Mucosa of rectum (tissue), 2 donors: ENCODE measurements around the gene PLEKHG7.
"Not testable (repeated sequence)": the region's sequence is repeated elsewhere in the genome, so short reads cannot be mapped to it uniquely, and the experiment has no call there.

ENCODE experiments used
- H3K27ac ChIP-seq, 2 donors: one replicate each; pipeline ENCODE4 v1.7.0; 2013; ENCODE audit warnings: inconsistent platforms in 2 of 2, low read depth in 2 of 2, low read length in 2 of 2
- H3K27me3 ChIP-seq, 2 donors: one replicate each; pipeline ENCODE4 v1.7.0; 2013; ENCODE audit warnings: low read length in 2 of 2; ENCODE audit not compliant: control insufficient read depth in 2 of 2, insufficient read depth in 2 of 2
- H3K36me3 ChIP-seq, 2 donors: one replicate each; pipeline ENCODE4 v1.7.0; 2013; ENCODE audit warnings: low read length in 2 of 2; ENCODE audit not compliant: control insufficient read depth in 2 of 2, insufficient read depth in 2 of 2
- H3K4me1 ChIP-seq, 2 donors: one replicate each; pipeline ENCODE4 v1.7.0; 2013; ENCODE audit warnings: low read length in 2 of 2, mild to moderate bottlenecking in 1 of 2; ENCODE audit not compliant: control insufficient read depth in 2 of 2, insufficient read depth in 2 of 2
- H3K4me3 ChIP-seq, 2 donors: one replicate each; pipeline ENCODE4 v1.7.0; 2013; ENCODE audit warnings: low read length in 2 of 2
- H3K9ac ChIP-seq, 2 donors: one replicate each; pipeline ENCODE4 v1.7.0; 2013; ENCODE audit warnings: low read length in 2 of 2, low read depth in 1 of 2, mild to moderate bottlenecking in 1 of 2
- H3K9me3 ChIP-seq, 2 donors: one replicate each; pipeline ENCODE4 v1.7.0; 2013; ENCODE audit warnings: low read length in 2 of 2; ENCODE audit not compliant: control insufficient read depth in 2 of 2
- donor health status: healthy.
- donor health status: Normal muscosa, but diverticular disease.

The PLEKHG7 gene

GRCh38 chr12:92785563-92785950 lies 82.8 kb downstream of the PLEKHG7 start:
- Histone ChIP-seq H3K36me3 (peaks cover 7 to 12% of the 10 kb centered on the region in 2 donors), H3K9ac (no peak overlapping the region), H3K4me1 (no peaks in the 10 kb centered on the region), H3K27ac (no peak overlapping the region), H3K4me3 (no peak overlapping the region), H3K27me3 (no peaks in the 10 kb centered on the region), H3K9me3 (no peaks in the 10 kb centered on the region)

- Histone ChIP-seq H3K27me3 (no peaks in the 10 kb centered on the region), H3K27ac (no peak overlapping the region), H3K9ac (no peak overlapping the region), H3K4me1 (no peaks in the 10 kb centered on the region), H3K9me3 (no peaks in the 10 kb centered on the region), H3K4me3 (no peak overlapping the region), H3K36me3 (peaks cover 7 to 12% of the 10 kb centered on the region in 2 donors)
Measured at GRCh38 chr12:92786045-92786444, 83.3 kb downstream of the PLEKHG7 start.

- not testable (repeated sequence) for H3K4me1 ChIP-seq, H3K4me3 ChIP-seq, H3K9me3 ChIP-seq, H3K9ac ChIP-seq, H3K27me3 ChIP-seq, H3K36me3 ChIP-seq, H3K27ac ChIP-seq
Measured at GRCh38 chr12:92794356-92794755, 91.6 kb downstream of the PLEKHG7 start.

GRCh38 chr12:92794814-92795213 lies 92.0 kb downstream of the PLEKHG7 start:
- Histone ChIP-seq H3K9me3 (no peaks in the 10 kb centered on the region), H3K4me1 (no peaks in the 10 kb centered on the region), H3K27me3 (no peaks in the 10 kb centered on the region), H3K9ac (no peak overlapping the region), H3K4me3 (no peak overlapping the region), H3K36me3 (peaks cover 0 to 2% of the 10 kb centered on the region in 2 donors), H3K27ac (no peak overlapping the region)

GRCh38 chr12:92796650-92797049 lies 93.9 kb downstream of the PLEKHG7 start:
- Histone ChIP-seq H3K27ac (no peak overlapping the region), H3K9me3 (no peaks in the 10 kb centered on the region), H3K4me1 (no peaks in the 10 kb centered on the region), H3K27me3 (no peaks in the 10 kb centered on the region), H3K36me3 (peaks cover 11% of the 10 kb centered on the region in 2 donors), H3K4me3 (no peak overlapping the region), H3K9ac (no peak overlapping the region)

- no peaks in the 10 kb centered on the region for H3K4me1 ChIP-seq
- H3K9me3 ChIP-seq = no peaks in the 10 kb centered on the region
- H3K9ac ChIP-seq = no peak overlapping the region
- H3K27me3 ChIP-seq = no peaks in the 10 kb centered on the region
- H3K27ac ChIP-seq = no peak overlapping the region
- no peak overlapping the region for H3K4me3 ChIP-seq
- peaks cover 18 to 22% of the 10 kb centered on the region in 2 donors for H3K36me3 ChIP-seq
Measured at GRCh38 chr12:92802906-92803305, 100.1 kb downstream of the PLEKHG7 start.

- Histone ChIP-seq H3K4me1 (no peaks in the 10 kb centered on the region), H3K9ac (no peak overlapping the region), H3K27me3 (no peaks in the 10 kb centered on the region), H3K4me3 (no peak overlapping the region), H3K36me3 (peaks cover 21 to 26% of the 10 kb centered on the region in 2 donors), H3K27ac (no peak overlapping the region), H3K9me3 (no peaks in the 10 kb centered on the region)
Measured at GRCh38 chr12:92803903-92804302, 101.1 kb downstream of the PLEKHG7 start.

- Histone ChIP-seq H3K27ac (no peak overlapping the region), H3K9me3 (no peaks in the 10 kb centered on the region), H3K4me3 (no peak overlapping the region), H3K4me1 (no peaks in the 10 kb centered on the region), H3K9ac (no peak overlapping the region), H3K36me3 (peaks cover 9% of the 10 kb centered on the region in 2 donors), H3K27me3 (no peaks in the 10 kb centered on the region)
Measured at GRCh38 chr12:92810370-92810769, 107.6 kb downstream of the PLEKHG7 start.

- no peak overlapping the region for H3K9ac ChIP-seq
- H3K4me1 ChIP-seq = no peaks in the 10 kb centered on the region
- H3K36me3 ChIP-seq = peaks cover 7 to 14% of the 10 kb centered on the region in 2 donors
- no peak overlapping the region for H3K27ac ChIP-seq
- H3K9me3 ChIP-seq = no peaks in the 10 kb centered on the region
- no peaks in the 10 kb centered on the region for H3K27me3 ChIP-seq
- H3K4me3 ChIP-seq = no peak overlapping the region
Measured at GRCh38 chr12:92814584-92814983, 111.8 kb downstream of the PLEKHG7 start.

- no peaks in the 10 kb centered on the region for H3K4me1 ChIP-seq
- no peak overlapping the region for H3K9ac ChIP-seq
- no peak overlapping the region for H3K27ac ChIP-seq
- H3K9me3 ChIP-seq = no peaks in the 10 kb centered on the region
- H3K27me3 ChIP-seq = no peaks in the 10 kb centered on the region
- H3K36me3 ChIP-seq = peaks cover 11 to 13% of the 10 kb centered on the region in 2 donors
- no peak overlapping the region for H3K4me3 ChIP-seq
Measured at GRCh38 chr12:92821142-92821541, 118.4 kb downstream of the PLEKHG7 start.
